ENCODE results near the gene GLCE.
A peak's percentile ranks its signal among the peaks of the same experiment; 100 is the strongest.
"Not testable (repeated sequence)": the region's sequence is repeated elsewhere in the genome, so short reads cannot be mapped to it uniquely, and the experiment has no call there.

GLCE gene

DNA sequence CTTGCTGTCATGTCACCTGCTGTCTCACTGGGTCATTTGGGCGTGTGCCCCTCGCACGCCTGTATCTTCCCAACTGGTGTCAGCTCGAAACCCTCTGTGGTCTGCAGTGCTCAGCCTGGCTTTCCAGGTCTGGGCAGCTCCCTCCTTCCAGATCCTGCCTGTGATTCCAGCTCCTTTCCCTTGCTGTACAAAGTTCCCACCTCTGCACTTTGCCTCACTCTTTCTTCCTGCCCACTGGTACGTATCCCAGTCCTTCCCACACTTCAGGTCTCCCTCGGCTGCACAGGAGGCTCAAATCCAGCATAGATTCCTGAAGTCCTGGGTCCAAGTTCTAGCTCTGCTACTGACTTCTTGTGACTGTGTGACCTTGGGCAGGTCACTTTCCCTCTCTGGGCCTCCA is 136.2 kb downstream of the GLCE start:
- no peak for DNase-seq (ENCODE audit: low read depth)
- no peak overlapping the region for H3K4me3 ChIP-seq (ENCODE audit: low read length)
- TF ChIP-seq, protein P1, sequence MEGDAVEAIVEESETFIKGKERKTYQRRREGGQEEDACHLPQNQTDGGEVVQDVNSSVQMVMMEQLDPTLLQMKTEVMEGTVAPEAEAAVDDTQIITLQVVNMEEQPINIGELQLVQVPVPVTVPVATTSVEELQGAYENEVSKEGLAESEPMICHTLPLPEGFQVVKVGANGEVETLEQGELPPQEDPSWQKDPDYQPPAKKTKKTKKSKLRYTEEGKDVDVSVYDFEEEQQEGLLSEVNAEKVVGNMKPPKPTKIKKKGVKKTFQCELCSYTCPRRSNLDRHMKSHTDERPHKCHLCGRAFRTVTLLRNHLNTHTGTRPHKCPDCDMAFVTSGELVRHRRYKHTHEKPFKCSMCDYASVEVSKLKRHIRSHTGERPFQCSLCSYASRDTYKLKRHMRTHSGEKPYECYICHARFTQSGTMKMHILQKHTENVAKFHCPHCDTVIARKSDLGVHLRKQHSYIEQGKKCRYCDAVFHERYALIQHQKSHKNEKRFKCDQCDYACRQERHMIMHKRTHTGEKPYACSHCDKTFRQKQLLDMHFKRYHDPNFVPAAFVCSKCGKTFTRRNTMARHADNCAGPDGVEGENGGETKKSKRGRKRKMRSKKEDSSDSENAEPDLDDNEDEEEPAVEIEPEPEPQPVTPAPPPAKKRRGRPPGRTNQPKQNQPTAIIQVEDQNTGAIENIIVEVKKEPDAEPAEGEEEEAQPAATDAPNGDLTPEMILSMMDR (IDR thresholded peaks at IDR 0.05; ENCODE audit: insufficient read depth, low read depth, low read length, missing control alignments): no peak

DNA sequence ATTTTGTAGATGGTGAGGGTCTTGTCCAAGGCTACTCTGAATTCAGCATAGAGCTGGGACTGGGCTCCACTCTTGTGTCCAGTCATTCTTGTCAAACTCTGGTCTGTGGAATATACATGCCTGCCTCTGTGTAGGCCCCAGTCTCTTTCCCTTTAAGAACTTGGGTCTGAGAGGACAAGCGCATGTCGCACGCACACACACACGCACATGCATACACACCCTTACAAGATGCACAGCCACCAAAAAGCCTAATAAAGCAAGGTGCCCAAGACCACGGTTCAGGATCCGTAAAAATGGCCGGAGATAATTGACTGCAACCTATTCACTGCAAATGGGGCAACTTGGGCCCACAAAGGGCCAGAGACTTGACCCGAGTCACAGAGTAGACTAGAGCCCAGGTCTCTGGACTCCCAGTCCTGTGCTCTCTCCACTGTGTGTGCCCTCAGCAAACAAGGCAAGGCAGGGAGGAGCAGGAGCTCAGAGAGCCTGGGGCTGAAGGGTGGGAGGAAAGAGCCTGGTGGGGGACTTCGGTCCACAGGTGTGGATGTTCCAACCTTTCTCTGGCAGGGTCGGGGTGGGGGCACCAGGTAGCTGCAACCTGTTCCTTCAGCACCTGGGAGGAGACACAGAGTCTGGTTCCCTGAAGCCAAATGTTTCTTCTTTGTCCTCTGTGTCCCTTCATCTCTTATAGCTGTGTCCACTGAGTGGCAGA is 137.4 kb downstream of the GLCE start:
- H3K4me3 ChIP-seq (ENCODE audit: low read length): no peak overlapping the region
- DNase-seq (ENCODE audit: low read depth): no peak
- TF ChIP-seq, protein P1 (IDR thresholded peaks at IDR 0.05; ENCODE audit: insufficient read depth, low read depth, low read length, missing control alignments): no peak

DNA sequence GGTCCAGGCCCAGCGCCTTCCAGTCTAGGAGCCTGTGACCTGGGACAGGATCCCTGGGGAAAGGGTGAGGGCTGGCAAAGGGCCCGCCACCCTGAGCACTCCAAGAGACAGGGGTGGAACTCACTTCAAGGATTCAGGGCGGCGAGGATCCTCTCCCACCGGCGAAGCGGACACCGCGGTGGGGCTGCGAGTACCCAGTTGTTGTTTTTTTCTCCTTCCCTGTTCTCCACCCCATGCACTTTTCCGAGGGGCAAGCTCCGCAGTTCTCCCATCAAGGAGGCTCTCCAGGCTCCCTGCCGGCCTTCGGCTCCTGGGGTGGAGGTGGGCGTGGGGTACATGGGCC is 137.9 kb downstream of the GLCE start:
- TF ChIP-seq, protein P1 (IDR thresholded peaks at IDR 0.05; ENCODE audit: insufficient read depth, low read depth, low read length, missing control alignments): no peak
- no peak overlapping the region for H3K4me3 ChIP-seq (ENCODE audit: low read length)
- DNase-seq (ENCODE audit: low read depth): no peak

DNA sequence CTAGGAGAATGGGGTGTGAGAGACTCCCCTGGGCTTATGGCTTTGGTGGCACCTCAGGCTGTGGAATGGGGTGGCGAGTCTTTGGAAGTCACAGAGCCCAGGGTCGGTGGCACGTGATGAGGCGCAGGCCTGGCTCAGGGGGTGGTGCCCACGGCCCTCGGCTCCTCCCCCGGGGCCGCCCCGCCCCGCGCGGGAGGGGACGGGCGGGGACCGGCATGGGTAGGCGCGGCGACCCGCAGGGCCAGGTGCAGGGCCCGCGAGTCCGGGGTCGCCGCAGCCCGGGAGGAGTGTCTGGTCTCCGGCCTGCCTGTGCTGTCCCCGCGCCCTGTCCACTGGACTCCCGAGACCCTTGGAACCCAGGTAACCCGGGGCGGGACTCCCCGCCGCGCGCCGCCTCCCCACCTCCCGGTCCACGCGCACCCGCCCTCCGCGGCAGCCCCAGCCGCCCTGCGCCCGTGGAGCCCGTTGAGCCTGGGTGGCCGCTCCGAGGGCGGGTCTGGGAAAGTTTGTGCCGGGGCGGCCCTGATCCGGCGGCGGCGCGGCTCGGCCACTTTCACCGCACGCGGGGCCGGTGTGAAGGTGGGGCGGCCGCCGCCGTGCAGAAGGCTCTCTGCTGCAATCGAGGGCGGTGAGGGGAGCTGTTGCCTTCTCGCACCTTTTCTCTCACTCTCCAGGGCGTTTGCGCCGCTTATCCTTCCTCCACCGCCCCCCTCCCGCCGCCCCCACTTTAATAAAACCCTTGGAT is 138.4 kb downstream of the GLCE start, which contains the start of gene PAQR5:
Gene PAQR5 (plus strand): TSS at position 216 of the 745 bp plus-strand sequence. CDS start 61,169 bp downstream, outside the sequence.
- H3K4me3 ChIP-seq (ENCODE audit: low read length): peak within 1 kb of the TSS; percentile 35
- peak; percentile 32 for DNase-seq (ENCODE audit: low read depth)

DNA sequence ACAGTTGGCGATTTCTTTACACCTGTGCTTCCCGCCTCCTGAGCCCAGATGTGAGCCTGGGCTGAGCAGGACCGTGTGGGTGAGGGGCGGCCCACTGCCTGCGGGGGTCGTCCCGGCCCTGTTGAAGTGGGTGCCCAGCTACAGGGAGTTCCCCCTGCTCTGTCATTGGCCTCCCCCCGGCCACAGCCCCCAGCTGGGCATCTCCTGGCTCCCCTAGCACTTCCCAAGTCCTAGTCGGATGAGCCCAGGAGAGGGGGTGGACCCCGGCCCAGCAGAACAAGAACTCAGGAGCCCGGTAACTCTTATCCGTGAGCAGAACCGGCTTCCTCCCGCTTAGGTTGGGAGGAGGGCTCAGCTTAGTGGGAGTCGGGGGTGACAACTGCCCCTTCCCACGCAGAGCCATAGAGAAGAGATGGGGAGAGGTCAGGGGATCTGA is 139.0 kb downstream of the GLCE start:
- TF ChIP-seq, protein P1 (IDR thresholded peaks at IDR 0.05; ENCODE audit: insufficient read depth, low read depth, low read length, missing control alignments): no peak
- no peak for DNase-seq (ENCODE audit: low read depth)
- H3K4me3 ChIP-seq (ENCODE audit: low read length): peak overlapping the region; percentile 13

More for the DNA sequence above, 138.4 kb downstream of the GLCE start, which contains the start of gene PAQR5:
- TF ChIP-seq, protein P1 (IDR thresholded peaks at IDR 0.05; ENCODE audit: insufficient read depth, low read depth, low read length, missing control alignments): no peak

DNA sequence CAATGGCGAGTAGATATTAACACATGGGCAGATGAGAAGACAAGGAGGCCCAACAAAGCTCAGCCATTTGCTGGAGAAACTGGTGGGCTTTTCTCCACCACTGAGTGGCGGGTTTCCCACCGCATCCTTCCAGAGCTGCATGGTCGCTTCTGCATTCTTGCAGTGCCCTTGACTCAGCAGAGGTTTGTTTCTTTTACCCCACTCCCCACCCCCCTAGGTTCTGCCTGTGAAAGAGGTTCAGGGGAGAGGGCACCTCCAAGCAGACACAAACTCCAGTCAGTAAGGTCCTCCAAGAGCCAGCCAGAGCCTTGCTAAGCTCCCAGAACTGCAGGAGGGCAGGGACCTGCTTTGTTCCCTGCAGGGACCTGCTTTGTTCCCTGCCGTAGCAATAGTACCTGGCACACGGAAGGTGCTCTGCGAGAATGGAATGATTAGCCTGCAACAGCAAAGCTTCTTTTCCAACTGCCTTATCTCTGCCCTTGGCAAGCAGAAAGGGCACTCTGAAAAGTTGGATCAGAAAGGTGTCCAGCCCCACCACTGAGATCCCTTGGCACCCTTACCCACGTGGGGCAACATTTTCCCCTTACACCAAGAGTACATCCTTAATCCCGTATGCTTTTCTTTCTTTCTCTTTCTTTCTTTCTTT is 139.6 kb downstream of the GLCE start:
- TF ChIP-seq, protein P1 (IDR thresholded peaks at IDR 0.05; ENCODE audit: insufficient read depth, low read depth, low read length, missing control alignments): no peak
- H3K4me3 ChIP-seq (ENCODE audit: low read length): no peak overlapping the region
- DNase-seq (ENCODE audit: low read depth): no peak

DNA sequence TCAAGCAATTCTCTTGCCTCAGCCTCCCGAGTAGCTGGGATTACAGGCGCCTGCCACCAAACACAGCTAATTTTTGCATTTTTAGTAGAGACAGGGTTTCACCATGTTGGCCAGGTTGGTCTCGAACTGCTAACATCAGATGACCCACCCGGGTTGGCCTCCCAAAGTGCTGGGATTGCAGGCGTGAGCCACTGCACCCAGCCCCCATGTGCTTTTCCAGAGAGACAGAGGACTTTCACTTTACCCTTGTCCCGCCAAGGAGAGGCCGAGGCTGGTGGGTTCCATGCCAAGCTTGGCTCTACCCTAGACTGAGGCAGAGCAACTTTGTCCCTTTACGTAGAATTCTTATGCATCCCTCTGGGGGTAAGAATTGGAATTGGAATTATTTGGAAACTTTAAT is 140.7 kb downstream of the GLCE start:
- not testable (repeated sequence) for H3K4me3 ChIP-seq (ENCODE audit: low read length); DNase-seq (ENCODE audit: low read depth)

DNA sequence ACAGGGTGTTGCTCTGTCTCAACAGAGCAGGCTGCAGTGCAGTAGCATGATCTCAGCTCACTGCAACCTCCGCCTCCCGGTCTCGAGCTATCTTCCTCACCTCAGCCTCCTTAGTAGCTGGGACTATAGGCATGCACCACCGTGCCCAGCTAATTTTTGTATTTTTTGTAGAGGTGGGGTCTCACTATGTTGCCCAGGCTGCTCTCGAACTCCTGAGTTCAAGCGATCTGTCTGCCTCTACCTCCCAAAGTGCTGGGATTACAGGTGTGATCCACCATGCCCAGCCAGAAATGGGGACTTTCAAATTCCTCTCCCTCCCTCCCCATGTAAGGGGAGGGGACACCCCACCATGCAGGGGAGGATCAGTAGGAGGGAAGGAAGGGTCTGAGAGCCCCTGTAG is 141.7 kb downstream of the GLCE start:
- DNase-seq (ENCODE audit: low read depth): not testable (repeated sequence)

More for the DNA sequence above, 141.7 kb downstream of the GLCE start:
- not testable (repeated sequence) for H3K4me3 ChIP-seq (ENCODE audit: low read length)

Data from epithelial cell of esophagus (primary cell).